Colonic mucosa (tissue), 4 donors: ENCODE measurements around the gene RABEP1. TPM values are rescaled to one million over a fixed set of nuclear protein-coding genes. Genes with fewer than 3 reads are reported as not detected.

Experiments
- DNase-seq: peaks from one replicate; pipeline ENCODE4 v3.0.0-alpha.2; 2020
- H3K27ac ChIP-seq: fragments of 200-600 bp; one replicate; pipeline ENCODE4 v1.8.0; 2021
- H3K27me3 ChIP-seq: fragments of 200-600 bp; one replicate; pipeline ENCODE4 v1.8.0; 2021
- H3K36me3 ChIP-seq: fragments of 200-600 bp; one replicate; pipeline ENCODE4 v1.8.0; 2021
- H3K4me1 ChIP-seq: fragments of 200-600 bp; one replicate; pipeline ENCODE4 v1.8.0; 2021; ENCODE audit warnings: mild to moderate bottlenecking
- H3K4me3 ChIP-seq: fragments of 200-600 bp; one replicate; pipeline ENCODE4 v1.8.0; 2021
- H3K9ac ChIP-seq, 2 donors: one replicate each; pipeline ENCODE4 v1.7.0; 2013; ENCODE audit warnings: control low read depth in 2 of 2, low read depth in 2 of 2, low read length in 2 of 2
- H3K9me3 ChIP-seq: fragments of 200-600 bp; one replicate; pipeline ENCODE4 v1.8.0; 2021
- CTCF ChIP-seq: fragments of 200-600 bp; IDR thresholded peaks from one replicate; pipeline ENCODE4 v1.8.0; 2022; ENCODE audit warnings: antibody characterized with exemption, mild to moderate bottlenecking
- intact Hi-C: fragments of 100-400 bp; cut with DNase I; formaldehyde crosslinking; loops from one replicate; pipeline ENCODE4 v1.14.1; 2022
- total RNA-seq, 2 donors: library from RNA; stranded (reverse); fragmentation: NEBNext Ultra II Directional in 1 of 2; extraction: Animal tissue kit (Norgen Biotek cat#: 25700) in 1 of 2; gene quantifications; one replicate each; pipeline ENCODE4 v1.2.1, GENCODE V29; 2021
- donor health status: healthy.
- donor health status: DM: no; HTN: no; CAD: no.
- donor health status: DM: no; HTN: no; CAD: no.

The RABEP1 gene
- total RNA-seq, 2 donors from 2014 or later, result 22.6 to 23.2 TPM

GRCh38 chr17:5364156-5364555, 82.1 kb downstream of the RABEP1 start:
- Histone ChIP-seq H3K36me3 (no peaks in the 10 kb centered on the region), H3K9me3 (no peaks in the 10 kb centered on the region), H3K4me1 (no peaks in the 10 kb centered on the region), H3K4me3 (no peak overlapping the region), H3K27ac (no peak overlapping the region), H3K27me3 (no peaks in the 10 kb centered on the region), H3K9ac (no peak overlapping the region)
- no peak for DNase-seq
- TF ChIP-seq CTCF, result no peak
- intact Hi-C loops, result no loop called here

- H3K4me3 ChIP-seq, result no peak overlapping the region
- no peak for TF ChIP-seq CTCF
- no peaks in the 10 kb centered on the region for H3K4me1 ChIP-seq
- H3K9ac ChIP-seq, result no peak overlapping the region
- DNase-seq, result no peak
- H3K36me3 ChIP-seq, result no peaks in the 10 kb centered on the region
- no peaks in the 10 kb centered on the region for H3K9me3 ChIP-seq
- no peaks in the 10 kb centered on the region for H3K27me3 ChIP-seq
- intact Hi-C loops, result no loop called here
- no peak overlapping the region for H3K27ac ChIP-seq
Measured at GRCh38 chr17:5364696-5365095, 82.6 kb downstream of the RABEP1 start.

GRCh38 chr17:5365831-5366230, 83.7 kb downstream of the RABEP1 start:
- Histone ChIP-seq H3K4me1 (no peaks in the 10 kb centered on the region), H3K27ac (no peak overlapping the region), H3K9me3 (no peaks in the 10 kb centered on the region), H3K36me3 (no peaks in the 10 kb centered on the region), H3K27me3 (no peaks in the 10 kb centered on the region), H3K4me3 (no peak overlapping the region), H3K9ac (no peak overlapping the region)
- no peak for TF ChIP-seq CTCF
- no peak for DNase-seq
- intact Hi-C loops, result no loop called here

- no peak overlapping the region for H3K4me3 ChIP-seq
- no peak overlapping the region for H3K9ac ChIP-seq
- DNase-seq, result no peak
- no peaks in the 10 kb centered on the region for H3K9me3 ChIP-seq
- no peak overlapping the region for H3K27ac ChIP-seq
- TF ChIP-seq CTCF, result no peak
- H3K27me3 ChIP-seq, result no peaks in the 10 kb centered on the region
- H3K36me3 ChIP-seq, result no peaks in the 10 kb centered on the region
- intact Hi-C loops, result no loop called here
- no peaks in the 10 kb centered on the region for H3K4me1 ChIP-seq
Measured at GRCh38 chr17:5370411-5370810, 88.3 kb downstream of the RABEP1 start.

GRCh38 chr17:5373112-5373511, 91.0 kb downstream of the RABEP1 start:
- H3K4me3 ChIP-seq, result no peak overlapping the region
- no peaks in the 10 kb centered on the region for H3K9me3 ChIP-seq
- H3K9ac ChIP-seq, result no peak overlapping the region
- H3K4me1 ChIP-seq, result no peaks in the 10 kb centered on the region
- H3K27me3 ChIP-seq, result no peaks in the 10 kb centered on the region
- no peak overlapping the region for H3K27ac ChIP-seq
- no peak for TF ChIP-seq CTCF
- peaks cover 1% of the 10 kb centered on the region for H3K36me3 ChIP-seq
- intact Hi-C loops, result no loop called here
- DNase-seq, result no peak
